Erythroblast (primary cell): ENCODE results near the gene LRRC52.

Source experiments
- DNase-seq, 2 experiments: peaks; one replicate each; lab custom pipeline; 2025; lab: John Stamatoyannopoulos, UW
- GATA1 ChIP-seq: IDR thresholded peaks from 2 replicates; pipeline ENCODE4 v1.6.1; 2011; ENCODE audit warnings: low read depth, mild to moderate bottlenecking, control low read depth, low read length, moderate library complexity
- POLR2A ChIP-seq: IDR thresholded peaks from 2 replicates; pipeline ENCODE4 v1.6.1; 2011; ENCODE audit warnings: mild to moderate bottlenecking, low read length

LRRC52 gene

DNA sequence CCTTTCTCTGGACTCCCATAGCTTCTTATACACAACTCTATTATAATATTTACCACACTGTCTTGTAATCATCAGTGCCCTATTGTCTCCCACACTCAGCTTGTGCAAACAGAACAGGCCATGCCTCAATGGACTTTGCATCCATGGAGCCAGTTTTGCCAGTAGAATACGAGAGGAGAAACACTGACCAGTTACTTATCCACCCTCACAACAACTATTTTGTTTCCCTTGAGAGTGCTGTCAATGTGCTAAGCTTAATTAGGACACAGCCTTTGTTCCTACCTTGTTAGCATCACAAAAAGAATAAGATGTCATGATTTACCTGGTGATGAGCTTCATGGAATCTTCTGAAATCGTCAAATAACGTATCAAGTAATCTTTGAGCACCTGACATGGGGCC, 18.1 kb upstream of the LRRC52 start:
- TF ChIP-seq POLR2A (no peak), GATA1 (no peak)
- DNase-seq, result no peak

DNA sequence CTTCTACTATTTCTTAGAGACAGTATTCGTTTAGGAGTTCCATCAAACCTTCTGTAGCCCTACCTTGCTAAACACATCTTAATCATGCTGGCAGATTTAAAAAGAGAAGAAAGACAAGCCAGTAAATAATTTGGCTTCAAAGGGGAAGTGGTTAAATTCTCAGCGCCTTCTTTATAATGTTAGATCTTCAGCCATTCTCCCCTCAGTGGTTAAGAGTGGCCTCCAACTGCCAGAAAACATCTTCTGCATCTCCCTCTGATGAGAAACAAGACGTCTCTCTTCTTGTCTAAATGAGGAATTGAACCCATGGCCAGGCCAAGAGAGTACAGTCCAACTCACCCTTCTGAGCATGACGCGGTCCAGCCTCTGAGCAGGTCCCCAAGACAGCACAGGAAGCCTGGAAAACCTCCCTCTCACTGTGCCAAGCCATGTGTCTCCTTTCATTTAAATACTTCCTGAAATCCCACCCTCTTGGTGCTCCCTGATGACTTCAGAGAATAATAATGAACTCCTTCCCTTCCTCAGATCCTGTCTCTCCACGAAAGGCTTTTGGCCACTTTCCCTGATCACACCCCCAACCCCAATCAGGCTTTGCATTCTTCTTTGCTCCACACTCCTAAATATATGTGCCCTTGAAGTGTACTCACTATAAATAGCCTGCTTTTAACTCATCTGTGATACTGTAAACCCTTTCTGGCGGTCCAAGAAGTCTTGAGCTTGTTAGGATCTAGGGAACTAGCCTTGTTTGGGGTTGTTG, 16.4 kb upstream of the LRRC52 start:
- no peak for DNase-seq

DNA sequence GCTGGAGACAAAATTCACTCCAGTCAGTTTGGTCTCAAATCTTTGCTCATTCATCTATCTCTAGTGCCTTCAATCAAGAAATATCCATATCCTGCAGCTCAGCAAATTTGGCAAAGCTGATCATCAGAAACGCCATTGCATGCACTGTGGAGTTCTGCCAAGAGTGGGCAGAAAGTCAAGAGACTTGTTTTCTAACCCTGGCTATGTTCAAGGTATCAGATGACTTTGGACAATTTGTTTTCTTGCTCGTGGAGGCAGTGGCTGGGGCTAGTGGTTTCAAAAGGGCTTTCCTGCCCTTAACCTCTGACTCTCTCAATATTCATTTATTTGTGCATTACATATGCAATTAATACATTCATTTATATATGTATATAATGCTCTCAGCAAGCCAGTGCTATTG, 12.8 kb upstream of the LRRC52 start:
- DNase-seq, result no peak

More for the DNA sequence above, 16.4 kb upstream of the LRRC52 start:
- TF ChIP-seq POLR2A (no peak), GATA1 (no peak)

DNA sequence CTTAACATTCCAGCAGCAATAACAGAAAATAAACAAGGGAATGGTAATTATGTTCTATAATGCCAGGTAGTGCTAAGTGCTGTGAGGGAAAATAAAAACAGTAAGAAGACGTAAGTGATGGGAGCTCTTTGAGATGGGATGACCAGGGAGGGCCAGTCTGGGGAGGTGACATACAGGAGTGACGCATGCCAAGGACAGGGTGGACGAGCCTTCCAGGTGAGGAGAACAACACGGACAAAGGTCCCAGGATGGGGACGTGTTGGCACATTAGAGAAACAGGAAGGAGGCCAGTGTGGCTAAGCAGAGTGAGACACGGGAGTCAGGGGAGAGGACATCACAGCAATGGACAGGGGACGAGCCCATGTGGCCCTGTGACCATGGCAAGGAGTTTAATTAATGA, 11.7 kb upstream of the LRRC52 start:
- TF ChIP-seq POLR2A (no peak), GATA1 (no peak)
- no peak for DNase-seq

More for the DNA sequence above, 12.8 kb upstream of the LRRC52 start:
- TF ChIP-seq POLR2A (no peak), GATA1 (no peak)

DNA sequence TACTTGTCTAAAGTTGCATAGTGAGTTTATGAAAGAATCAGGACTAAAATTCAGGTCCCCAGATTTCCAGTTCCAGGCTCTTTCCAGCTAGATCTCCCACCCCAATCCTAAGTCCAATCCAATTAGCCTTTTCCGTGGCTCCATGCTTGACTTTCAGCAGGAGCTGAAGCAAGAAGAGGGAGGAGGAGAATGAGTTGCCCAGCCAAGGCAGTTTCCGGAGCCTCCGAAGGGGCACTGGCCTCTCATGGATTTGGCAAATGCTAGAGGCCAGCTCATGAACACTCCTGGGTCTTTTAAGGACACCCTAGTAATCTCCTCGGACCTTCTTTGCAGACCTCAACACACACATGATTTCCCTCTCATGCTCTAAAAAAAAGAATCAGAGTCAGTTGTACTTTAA, 10.5 kb upstream of the LRRC52 start:
- TF ChIP-seq POLR2A (no peak), GATA1 (no peak)
- no peak for DNase-seq

DNA sequence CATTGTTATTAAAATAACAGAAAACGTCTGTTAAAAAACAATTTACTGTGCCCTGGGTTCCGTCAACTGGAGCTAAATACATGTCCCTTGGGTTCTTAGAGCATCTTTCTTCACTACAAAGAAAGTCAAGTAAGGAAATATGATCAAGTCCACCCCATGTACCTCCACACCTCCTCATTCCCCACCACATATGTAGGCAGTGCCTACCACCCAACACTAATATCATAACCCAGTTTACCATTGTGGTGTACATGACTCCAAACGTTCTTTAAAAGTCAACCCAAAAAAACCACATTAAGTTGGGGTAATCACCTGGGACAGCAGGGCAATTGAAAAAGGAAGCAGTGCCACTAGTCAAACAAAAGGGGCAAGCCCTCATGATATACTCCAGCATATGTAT, 7.8 kb upstream of the LRRC52 start:
- no peak for DNase-seq
- TF ChIP-seq POLR2A (no peak), GATA1 (no peak)

DNA sequence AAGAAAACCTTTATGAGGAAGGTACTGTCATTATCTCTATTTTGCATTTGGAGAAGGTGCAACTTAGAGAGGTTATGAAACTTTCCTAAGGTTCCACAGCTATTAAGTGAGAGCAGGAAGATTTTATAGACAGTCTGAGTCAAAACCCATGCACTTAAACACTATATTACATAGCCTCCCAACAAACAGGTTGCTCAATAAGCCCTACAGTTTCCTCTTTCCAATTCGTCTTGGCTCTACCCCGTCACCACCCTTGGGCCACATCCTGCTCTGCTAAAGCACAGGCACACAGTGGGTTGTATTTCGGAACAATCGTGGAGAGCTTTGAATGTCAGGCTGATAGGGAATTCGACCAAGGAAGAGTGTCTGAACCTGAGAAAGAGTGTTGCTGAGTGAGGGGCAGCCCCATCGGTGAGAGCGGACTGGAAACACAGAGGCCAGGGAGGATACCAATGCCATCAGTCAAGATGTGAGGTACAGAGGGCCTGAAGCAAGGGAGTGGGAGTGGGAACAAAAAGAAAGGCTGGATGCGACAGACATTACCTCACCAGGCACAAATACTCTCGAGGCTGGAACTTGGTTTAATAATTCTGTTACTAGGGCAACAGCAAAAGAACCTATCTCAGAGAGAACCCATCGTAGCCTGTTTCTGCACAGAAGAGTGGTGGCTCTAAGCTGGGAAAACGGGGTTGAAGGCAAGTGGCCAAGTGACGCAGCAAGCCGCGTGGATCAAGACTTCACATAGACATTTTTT, 6.3 kb upstream of the LRRC52 start:
- no peak for DNase-seq
- TF ChIP-seq POLR2A (no peak), GATA1 (no peak)

DNA sequence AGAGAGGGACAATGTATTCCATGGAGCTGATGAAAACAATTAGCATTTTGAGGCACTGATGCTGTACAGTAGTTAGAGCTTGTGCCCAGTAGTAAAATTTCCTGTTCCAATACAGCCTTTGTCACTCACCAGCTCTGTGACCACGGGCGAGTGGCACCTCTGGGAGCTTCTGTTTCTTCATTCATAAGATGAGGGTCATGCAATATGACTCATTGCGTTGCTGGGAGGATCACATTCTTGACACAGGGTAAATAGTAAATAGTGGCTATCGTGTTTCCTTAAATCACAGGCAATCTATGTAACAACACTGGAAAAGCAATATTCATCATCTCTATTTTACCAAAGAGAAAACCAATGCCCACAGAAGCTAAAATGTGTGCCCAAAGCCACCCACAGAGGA, 4.5 kb upstream of the LRRC52 start:
- DNase-seq, result no peak
- TF ChIP-seq POLR2A, result no peak
- no peak for TF ChIP-seq GATA1

DNA sequence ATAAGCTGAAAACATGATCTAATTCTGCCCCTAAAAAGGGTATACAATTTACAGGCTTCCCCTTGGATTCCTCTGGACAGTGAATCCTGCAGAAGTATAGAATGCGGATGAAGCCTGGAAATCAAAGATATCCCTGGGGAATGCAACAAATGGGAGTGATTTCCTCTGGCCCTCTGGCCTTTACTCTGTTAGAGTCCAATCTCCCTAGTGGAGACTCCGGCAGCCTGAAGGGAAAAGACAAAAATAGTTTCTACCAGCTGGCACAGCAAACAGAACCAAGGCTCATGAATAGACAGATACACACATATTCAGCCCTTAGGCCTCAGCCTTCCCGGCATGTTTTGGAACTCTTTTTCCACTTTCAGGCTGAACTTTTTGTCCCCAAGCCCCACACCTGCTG, 3.9 kb upstream of the LRRC52 start:
- TF ChIP-seq POLR2A, result no peak
- TF ChIP-seq GATA1, result no peak
- no peak for DNase-seq

DNA sequence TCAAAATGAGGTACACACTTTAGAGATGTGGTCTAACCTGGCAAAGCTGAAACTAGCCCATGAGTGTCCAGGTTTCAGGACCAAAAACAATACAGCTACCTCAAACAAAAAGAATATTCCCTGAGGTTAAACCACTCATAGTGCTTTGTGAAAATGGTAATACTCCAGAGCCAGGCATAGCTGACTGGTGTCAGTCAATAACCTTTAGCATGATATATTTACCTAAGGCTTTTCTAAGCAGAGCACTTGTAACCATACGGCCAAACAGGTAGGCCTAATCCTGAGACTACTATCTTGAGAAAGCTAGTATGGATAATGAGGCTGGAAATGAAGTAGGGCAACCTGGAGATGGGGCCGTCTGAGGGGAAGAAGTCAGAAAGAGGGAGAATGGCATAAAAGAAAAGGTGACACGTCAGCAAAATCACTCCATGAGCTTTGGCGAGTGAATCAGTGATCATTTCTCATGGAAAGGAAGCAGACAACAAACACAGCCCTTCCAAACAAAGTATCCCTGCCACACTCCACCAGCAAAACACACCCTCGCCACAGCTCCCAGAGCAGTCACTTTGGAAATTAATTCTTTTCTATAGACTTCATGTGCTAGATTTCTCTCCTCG, 1.7 kb upstream of the LRRC52 start:
- no peak for TF ChIP-seq GATA1
- TF ChIP-seq POLR2A, result no peak
- DNase-seq, result no peak

DNA sequence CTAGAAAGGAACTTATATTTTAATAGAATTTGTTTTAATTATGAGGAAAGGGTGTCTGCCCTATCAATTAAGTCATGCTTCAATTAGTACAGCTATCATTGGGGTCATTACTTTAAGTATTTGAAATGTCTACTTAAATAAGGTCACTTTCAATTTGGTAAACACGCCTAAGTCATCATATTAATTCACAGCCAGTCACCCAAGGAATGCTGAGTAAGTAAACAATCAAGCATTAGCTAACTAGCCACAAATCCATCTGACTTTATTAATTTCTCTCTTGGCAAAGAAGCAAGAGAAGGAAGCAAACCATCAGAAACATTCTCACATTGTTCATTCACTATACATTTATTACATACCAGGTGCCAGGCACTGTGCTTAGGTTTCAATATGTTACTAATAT, 1.2 kb upstream of the LRRC52 start:
- TF ChIP-seq GATA1 (no peak), POLR2A (no peak)
- no peak for DNase-seq

DNA sequence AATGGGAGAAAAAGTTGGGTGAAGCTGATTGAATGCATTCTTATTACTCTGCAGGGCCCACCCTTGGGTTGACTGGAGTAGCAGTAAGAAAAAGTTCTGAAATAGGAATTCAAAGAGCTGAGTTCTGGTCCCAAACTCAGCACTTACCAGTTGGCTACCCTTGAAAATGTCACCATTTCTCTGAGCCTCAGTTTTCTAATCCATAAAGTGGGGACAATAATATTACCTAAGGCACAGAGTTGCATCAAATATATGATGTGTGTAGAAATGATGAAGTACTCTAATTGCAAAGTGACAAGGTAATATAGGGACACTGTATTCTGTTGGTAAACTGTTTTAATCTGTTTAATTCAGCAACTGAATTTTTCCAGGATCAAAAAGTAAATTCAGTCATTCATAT, 1.2 kb downstream of the LRRC52 start:
- TF ChIP-seq POLR2A (no peak), GATA1 (no peak)

DNA sequence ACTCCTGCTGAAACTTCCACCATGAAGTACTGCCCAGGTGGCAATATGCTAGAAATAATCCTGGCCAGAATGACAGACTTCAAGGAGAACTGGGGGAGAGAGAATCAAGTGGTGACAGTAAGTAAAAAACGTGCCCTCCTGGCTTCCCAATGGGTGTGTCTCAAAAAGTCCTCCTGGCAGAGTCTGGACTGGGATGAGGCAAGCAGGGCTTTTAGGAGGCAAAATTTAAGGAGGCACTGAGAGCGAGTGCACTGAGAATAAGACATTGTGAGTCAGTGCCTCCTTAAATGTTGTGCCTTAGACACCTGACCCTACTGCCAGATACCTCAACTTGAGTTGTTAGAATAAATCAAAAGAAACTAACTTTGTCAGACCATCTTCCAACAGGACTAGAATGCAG, 2.2 kb downstream of the LRRC52 start:
- DNase-seq, result no peak

More for the DNA sequence above, 1.2 kb downstream of the LRRC52 start:
- no peak for DNase-seq

DNA sequence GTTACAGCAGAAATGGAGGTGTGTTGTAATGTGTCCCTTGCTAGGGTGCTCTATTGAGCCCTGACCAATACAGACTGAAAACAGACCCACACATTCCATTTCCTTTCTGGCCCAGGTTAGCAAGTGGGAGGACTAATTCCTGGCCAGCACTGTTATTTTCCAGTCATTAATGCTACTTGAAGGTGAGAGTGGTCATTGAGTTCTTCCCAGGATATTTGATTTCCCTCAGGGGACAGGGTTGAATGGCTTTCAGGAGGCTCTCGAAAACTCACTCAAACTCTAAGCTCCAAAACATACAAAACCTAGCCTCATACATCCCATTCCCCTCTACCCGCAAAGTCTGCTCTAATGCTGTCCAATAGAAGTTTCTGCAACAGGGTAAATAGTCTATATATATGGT, 6.2 kb downstream of the LRRC52 start:
- no peak for DNase-seq
- TF ChIP-seq GATA1 (no peak), POLR2A (no peak)

More for the DNA sequence above, 2.2 kb downstream of the LRRC52 start:
- TF ChIP-seq POLR2A (no peak), GATA1 (no peak)

DNA sequence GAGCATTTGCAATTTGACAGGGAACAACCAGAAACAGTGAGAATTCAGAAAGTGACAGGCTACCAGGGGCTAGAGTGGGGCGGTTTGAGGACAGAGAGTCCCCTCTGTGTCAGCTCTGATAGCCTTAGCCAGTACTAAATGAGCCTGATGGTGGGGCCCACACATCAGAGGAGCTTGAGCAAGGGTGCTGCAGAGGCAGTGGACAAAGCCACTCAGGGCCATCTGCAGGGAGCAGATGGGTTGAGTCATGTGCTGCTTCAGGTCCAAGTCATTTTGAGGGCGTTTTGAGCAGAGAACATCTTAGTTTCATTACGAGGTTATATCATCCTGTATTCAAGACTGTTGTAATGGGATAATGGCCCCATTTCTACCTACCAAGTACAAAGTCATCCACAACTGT, 7.7 kb downstream of the LRRC52 start:
- DNase-seq, result no peak
- no peak for TF ChIP-seq POLR2A
